ENCODE measurements around the gene EPHA6.

Gene EPHA6

DNA sequence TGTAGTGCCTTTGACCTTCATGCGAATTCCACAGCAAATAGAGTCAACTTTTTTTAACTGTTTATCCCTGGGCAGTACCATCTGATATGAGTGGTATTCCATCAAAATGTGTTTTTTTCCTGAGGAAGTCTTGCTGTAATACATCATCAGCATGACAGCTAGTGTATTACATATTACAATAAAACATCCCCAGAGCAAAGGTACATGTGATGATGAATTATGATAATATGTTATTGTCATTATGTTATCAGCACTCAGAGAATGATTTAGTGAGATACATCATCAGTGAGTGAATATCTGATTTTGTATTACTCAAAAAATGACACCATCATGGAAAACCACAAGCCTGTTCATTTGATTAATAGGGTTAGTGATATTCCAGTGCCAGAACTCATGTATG lies 880.5 kb downstream of the EPHA6 start:
- DNase-seq (ENCODE audit: low read depth, low spot score), result no peak

DNA sequence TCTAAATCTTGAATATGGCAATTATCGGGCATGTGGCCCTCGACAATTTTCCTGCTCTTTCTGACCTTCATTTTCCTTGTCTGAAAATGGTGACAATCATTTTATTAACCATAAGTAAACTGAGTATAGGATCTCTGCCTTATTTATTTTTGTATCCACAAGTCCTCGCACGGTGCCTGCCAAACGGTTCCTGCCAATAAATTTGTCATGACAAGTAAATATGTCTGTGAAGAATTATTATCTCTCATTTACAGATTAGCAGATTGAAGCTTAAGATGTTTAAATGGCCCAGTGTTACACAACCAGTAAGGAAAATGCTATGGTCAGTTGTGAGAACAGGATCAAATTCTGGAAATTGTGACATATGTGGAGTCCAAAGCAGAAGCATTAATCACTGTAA lies 884.3 kb downstream of the EPHA6 start:
- DNase-seq (ENCODE audit: low read depth, low spot score), result no peak

DNA sequence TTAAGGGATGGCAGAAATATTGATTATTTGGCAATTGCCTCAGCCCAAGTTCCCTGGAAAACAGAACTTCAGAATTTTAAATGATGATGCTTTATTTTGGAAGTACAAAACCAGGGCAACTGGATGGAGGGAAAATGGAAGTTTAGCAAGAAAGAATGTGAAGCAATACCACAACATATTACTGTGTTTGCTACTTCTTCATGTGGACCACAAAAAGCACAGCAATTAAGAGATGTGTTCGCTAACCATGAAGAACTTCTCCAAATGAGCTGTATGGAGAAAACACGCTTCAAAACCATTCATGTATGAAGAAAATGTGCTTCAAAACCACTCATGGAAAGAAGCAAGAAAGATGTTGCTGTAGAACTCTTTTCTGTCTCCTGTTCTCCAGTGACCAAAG lies 885.5 kb downstream of the EPHA6 start:
- DNase-seq (ENCODE audit: low read depth, low spot score), result no peak

- DNase-seq (ENCODE audit: low read depth, low spot score), result no peak
Measured at GRCh38 chr3:97705764-97706163, 891.4 kb downstream of the EPHA6 start.

GRCh38 chr3:97706226-97706625 lies 891.8 kb downstream of the EPHA6 start:
- no peak for DNase-seq (ENCODE audit: low read depth, low spot score)

GRCh38 chr3:97711654-97712053 lies 897.3 kb downstream of the EPHA6 start:
- no peak for DNase-seq (ENCODE audit: low read depth, low spot score)

DNA sequence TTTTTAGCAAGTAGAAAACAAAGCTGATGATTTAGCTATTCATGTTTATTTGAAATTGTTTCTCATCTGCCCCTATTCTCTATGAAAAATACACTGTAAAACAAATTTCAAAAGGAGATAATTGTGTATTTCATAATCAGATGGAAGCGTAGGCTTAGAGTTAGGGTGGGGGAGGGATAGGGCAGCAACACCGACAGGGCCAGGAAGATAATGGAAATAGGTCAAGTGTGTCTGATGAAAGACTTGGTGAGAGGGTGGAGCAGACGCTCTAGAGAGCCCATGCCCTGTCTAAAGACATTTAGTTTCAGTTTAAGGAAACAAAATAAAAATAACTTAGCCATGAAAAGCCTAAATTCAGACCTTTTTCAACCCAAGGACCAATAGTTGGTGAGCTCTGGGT lies 898.5 kb downstream of the EPHA6 start:
- no peak for DNase-seq (ENCODE audit: low read depth, low spot score)

DNA sequence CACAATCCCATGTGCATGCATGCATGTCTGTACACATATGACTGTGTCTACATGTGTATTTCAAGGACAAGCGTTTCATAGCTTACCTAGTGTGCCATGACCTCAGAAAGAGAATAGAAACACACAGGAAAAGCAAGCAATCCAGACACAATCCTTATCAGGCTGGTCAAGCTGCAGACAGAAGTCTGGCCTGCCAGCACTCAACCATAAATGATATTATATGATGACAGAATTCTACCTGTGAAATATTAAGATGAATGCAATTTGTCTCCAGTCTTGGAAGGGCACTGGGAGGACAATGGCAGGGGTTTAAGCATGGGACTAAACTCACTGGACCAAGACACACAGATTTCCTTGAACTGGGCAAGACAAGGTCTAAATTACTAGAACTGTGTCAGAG lies 899.2 kb downstream of the EPHA6 start:
- no peak for DNase-seq (ENCODE audit: low read depth, low spot score)

GRCh38 chr3:97719156-97719821 lies 904.9 kb downstream of the EPHA6 start:
- peak; percentile 18 for DNase-seq (ENCODE audit: low read depth, low spot score)

DNA sequence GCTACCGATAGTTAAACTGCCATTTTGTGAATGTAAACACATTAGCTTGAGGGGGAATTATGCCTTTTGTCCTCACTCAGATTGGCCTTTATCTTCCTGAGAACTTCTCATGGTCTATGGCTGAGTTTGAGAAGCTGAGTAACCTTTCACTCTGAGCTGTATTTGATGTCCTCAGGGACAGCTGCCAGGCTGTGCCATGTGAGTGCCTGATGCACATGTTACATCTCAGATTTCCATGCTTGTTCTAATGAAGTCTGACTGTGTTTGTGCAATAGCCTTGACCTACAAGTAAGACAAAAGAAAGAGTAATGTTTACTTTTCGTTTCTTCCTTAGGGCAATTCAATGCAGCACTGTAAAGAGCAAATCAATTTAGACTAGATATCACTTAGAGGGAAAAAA lies 906.0 kb downstream of the EPHA6 start:
- no peak for DNase-seq (ENCODE audit: low read depth, low spot score)

GRCh38 chr3:97721446-97721845 lies 907.1 kb downstream of the EPHA6 start:
- DNase-seq (ENCODE audit: low read depth, low spot score), result no peak

GRCh38 chr3:97736928-97737327 lies 922.5 kb downstream of the EPHA6 start:
- DNase-seq (ENCODE audit: low read depth, low spot score), result no peak

DNA sequence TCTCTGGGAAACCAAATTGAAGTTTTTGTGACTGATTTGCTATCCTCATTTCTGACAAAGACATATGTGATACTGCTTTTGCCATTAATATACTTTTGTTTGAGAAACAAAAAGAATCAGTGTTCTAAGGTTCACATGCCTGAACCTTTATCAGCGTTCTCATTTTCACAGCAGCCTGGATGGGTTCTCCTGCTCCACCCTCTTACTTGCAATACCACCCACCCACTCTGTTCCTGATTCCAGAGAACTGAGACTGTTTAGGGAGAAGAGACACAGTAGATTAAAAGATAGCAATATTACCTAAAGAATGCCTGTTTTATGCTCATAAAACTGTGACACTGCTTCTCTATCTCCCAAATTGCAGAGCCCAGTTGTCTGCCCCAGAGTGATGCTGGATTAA lies 924.4 kb downstream of the EPHA6 start:
- DNase-seq (ENCODE audit: low read depth, low spot score), result no peak

DNA sequence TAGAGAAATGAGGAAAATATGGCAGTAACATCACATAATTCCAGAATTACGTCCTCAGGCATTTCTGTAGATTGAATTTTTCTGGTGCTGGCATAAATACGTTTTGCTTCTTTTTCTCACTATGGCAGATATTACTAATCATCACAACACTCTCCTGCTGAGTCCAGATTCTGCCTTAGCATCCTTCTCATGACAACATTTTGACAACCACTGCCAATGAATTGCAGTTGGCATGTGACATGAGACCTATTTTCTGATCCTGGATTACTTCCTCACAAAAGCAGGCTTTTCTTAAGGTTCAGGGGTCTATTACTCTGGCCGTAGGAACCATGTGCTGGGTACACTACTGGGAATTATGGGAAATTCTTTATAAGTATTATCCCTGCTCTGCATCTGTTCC lies 927.6 kb downstream of the EPHA6 start:
- no peak for DNase-seq (ENCODE audit: low read depth, low spot score)

DNA sequence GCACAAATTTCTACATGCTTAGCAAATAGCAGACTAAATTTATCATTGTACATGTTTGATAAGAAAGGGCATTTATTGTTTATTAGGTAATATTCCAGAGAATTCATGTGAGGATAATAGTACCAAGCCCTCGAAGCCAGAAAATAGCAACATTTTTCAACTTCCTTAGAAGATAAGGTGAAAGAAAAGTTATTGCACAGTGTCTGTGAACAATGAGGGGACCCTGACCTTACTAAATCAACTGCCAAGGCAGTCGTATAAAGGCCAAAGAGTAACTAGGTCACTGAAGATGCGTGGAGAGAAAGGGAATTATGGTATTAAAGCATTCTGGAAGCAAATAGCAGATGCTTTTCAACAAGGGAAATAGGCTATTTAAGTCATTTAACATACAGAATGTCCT lies 929.9 kb downstream of the EPHA6 start:
- DNase-seq (ENCODE audit: low read depth, low spot score), result no peak

DNA sequence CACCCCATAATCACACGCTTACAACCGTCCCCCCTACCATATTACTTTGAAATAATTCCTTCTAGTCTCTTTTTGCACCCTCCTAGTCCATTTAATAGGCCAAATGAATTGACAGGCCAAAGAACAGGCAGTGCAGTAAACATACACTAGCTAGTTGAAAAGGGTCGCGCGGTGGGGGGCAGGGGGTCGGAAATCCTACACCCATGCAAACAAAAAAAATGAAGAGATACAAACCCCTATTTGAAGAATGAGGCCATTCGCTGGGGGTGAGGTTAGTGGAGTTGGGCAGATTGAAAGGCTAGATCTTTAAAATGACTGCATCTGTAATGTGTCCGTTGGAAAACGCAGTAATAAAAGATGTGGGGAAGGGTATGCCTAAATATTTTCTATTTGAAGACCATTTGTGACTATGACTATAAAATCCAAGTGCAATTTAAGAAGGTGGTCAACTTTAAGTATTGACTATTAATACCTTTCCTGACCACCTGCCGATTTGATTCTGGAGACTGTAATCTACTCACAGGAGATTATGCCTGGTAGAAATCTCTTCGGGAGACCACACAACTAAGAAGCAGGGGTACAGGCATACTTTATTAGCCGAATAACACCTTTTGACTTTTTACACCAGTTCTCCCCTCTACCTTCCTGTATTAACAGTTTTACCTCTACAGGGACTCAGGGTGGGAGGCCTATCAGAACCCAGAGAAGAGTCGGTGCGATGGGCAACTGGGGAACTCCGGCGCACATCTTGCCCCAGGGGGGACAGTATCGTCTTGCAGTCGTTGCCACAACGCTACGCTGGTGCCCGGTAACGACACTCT lies 949.4 kb downstream of the EPHA6 start:
- no peak for DNase-seq (ENCODE audit: low read depth, low spot score)

GRCh38 chr3:97764407-97765238 lies 950.2 kb downstream of the EPHA6 start, which contains the start of gene ARL6:
ARL6 (plus strand) TSS chr3:97764758; CDS start chr3:97768108, 3,350 bp downstream.
- peak; percentile 61 for DNase-seq (ENCODE audit: low read depth, low spot score)

DNA sequence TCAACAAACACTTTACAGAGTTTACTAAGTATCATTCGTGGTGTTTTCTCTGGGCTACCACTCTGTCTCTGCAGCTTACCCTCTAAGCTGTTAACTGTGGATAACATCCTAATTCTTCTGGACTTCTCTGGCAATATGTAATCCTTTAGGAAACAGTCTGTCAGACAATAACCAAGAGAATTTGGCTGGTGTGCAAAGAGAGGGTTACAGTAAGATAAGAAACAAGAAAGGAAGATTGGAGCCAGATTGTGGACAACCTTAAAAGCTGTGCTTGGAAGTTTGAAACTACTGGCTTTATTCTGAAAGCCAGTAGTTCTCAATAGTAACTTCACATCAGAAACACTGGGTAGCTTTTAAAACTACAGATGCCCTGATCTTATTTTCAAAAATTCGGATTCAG lies 950.9 kb downstream of the EPHA6 start:
- no peak for DNase-seq (ENCODE audit: low read depth, low spot score)

DNA sequence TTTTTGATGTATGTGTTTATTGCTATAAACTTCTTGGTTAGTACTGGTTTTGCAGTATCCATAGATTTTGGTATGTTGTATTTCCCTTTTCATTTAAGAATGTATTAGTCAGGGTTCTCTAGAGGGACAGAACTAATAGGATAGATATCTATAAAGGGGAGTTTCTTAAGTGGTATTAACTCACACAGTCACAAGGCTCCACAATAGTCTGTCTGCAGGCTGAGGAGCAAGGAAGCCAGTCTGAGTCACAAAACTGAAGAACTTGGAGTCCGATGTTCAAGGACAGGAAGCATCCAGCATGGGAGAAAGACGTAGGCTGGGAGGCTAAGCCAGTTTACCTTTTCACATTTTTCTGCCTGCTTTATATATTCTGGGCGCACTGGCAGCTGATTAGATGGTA lies 958.5 kb downstream of the EPHA6 start:
- no peak for DNase-seq (ENCODE audit: low read depth, low spot score)

GRCh38 chr3:97778152-97778551 lies 963.8 kb downstream of the EPHA6 start:
- no peak for DNase-seq (ENCODE audit: low read depth, low spot score)

- peak; percentile 17 for DNase-seq (ENCODE audit: low read depth, low spot score)
Measured at GRCh38 chr3:97793420-97794019, 979.1 kb downstream of the EPHA6 start.

- DNase-seq (ENCODE audit: low read depth, low spot score), result no peak
Measured at GRCh38 chr3:97795951-97796350, 981.6 kb downstream of the EPHA6 start.

Data from brain pericyte (primary cell).